ENCODE measurements around the gene OR5D14.

OR5D14 gene

GRCh38 chr11:55826919-55827318 is 31.6 kb downstream of the OR5D14 start, which contains the start of gene OR5L2:
TSS of gene OR5L2 (plus strand) at chr11:55827219. CDS start at chr11:55827219, 0 bp downstream.
- H3K4me1 ChIP-seq (ENCODE audit: insufficient read depth, insufficient read length): no peaks in the 10 kb centered on the region
- TF ChIP-seq SUZ12 (IDR thresholded peaks at IDR 0.05; ENCODE audit: extremely low read depth, insufficient read depth, insufficient read length) (no peak), YY1 (IDR thresholded peaks at IDR 0.05; ENCODE audit: insufficient read depth, insufficient read length) (no peak), ZNF274 (IDR thresholded peaks at IDR 0.05; ENCODE audit: low read depth, low read length) (no peak)
- no peak within 1 kb of the TSS for H3K4me3 ChIP-seq (ENCODE audit: insufficient read length, low read depth)
- no peaks in the 10 kb centered on the region for H3K9me3 ChIP-seq (ENCODE audit: insufficient read depth, low read length)
- no peaks in the 10 kb centered on the region for H3K27me3 ChIP-seq (ENCODE audit: insufficient read depth, insufficient read length)
- H3K36me3 ChIP-seq (ENCODE audit: insufficient read depth, insufficient read length, low read length): no peaks in the 10 kb centered on the region
- H3K9ac ChIP-seq (ENCODE audit: insufficient read length, low read depth): no peak within 1 kb of the TSS
- no peak for DNase-seq (ENCODE audit: low read depth, low spot score)

DNA sequence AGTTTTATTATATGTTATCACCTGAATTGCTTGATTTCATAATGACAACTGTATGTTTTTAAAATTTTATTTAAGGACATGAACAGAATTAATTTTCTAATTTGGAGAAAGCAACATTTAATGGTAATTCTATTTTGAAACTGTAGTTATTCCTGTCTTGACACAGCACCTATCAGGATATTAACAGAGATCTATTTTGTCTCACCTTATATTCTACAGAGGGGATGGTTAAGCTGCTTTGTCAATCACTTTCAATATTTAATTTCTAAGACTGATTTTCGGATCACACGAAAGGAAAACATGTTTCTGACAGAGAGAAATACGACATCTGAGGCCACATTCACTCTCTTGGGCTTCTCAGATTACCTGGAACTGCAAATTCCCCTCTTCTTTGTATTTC is 43.1 kb downstream of the OR5D14 start, which contains the start of gene OR5D16:
Gene OR5D16, plus strand, starts transcription at position 301 of the 400 bp plus-strand sequence. Its CDS starts 0 bp downstream, at position 301.
- no peak for TF ChIP-seq ZNF274 (IDR thresholded peaks at IDR 0.05; ENCODE audit: low read depth, low read length)
- no peak for TF ChIP-seq SUZ12 (IDR thresholded peaks at IDR 0.05; ENCODE audit: extremely low read depth, insufficient read depth, insufficient read length)
- TF ChIP-seq YY1 (IDR thresholded peaks at IDR 0.05; ENCODE audit: insufficient read depth, insufficient read length): no peak
- Histone ChIP-seq H3K27me3 (ENCODE audit: insufficient read depth, insufficient read length) (no peaks in the 10 kb centered on the region), H3K9ac (ENCODE audit: insufficient read length, low read depth) (no peak within 1 kb of the TSS), H3K4me1 (ENCODE audit: insufficient read depth, insufficient read length) (no peaks in the 10 kb centered on the region), H3K36me3 (ENCODE audit: insufficient read depth, insufficient read length, low read length) (no peaks in the 10 kb centered on the region), H3K4me3 (ENCODE audit: insufficient read length, low read depth) (no peak within 1 kb of the TSS), H3K9me3 (ENCODE audit: insufficient read depth, low read length) (peaks cover 13% of the 10 kb centered on the region)
- no peak for DNase-seq (ENCODE audit: low read depth, low spot score)
